Measurements from ENCODE around the gene CEP72. TPM values are rescaled to one million over a fixed set of nuclear protein-coding genes. Genes with fewer than 3 reads are reported as not detected.
A peak's percentile ranks its signal among the peaks of the same experiment; 100 is the strongest.

CEP72 gene
- total RNA-seq, 1 experiment from 2014 or later, result 24.8 TPM

GRCh38 chr5:683551-684481 is 71.7 kb downstream of the CEP72 start:
- Histone ChIP-seq H3K9ac (ENCODE audit: extremely low read depth, insufficient read length, low read length) (no peak overlapping the region), H4K8ac (replicated peaks; ENCODE audit: insufficient read length, low read depth, low read length) (no peak overlapping the region), H3K14ac (ENCODE audit: insufficient read depth, low read length) (no peak overlapping the region), H2BK120ac (ENCODE audit: low read depth, low read length, poor library complexity, severe bottlenecking) (no peak overlapping the region), H2AK5ac (ENCODE audit: insufficient read length, low read length) (no peak overlapping the region), H2BK5ac (ENCODE audit: insufficient read length, low read length) (no peak overlapping the region), H3K27me3 (ENCODE audit: insufficient read depth, low read length) (no peaks in the 10 kb centered on the region), H3K4me2 (ENCODE audit: insufficient read depth, insufficient read length, low read length) (no peak overlapping the region), H3K9me3 (ENCODE audit: control insufficient read depth, low read depth, low read length) (no peaks in the 10 kb centered on the region), H3K79me2 (ENCODE audit: insufficient read depth, low read length) (no peaks in the 10 kb centered on the region), H3K4ac (ENCODE audit: low read depth, low read length) (no peak overlapping the region), H2BK15ac (ENCODE audit: low read depth, low read length) (no peak overlapping the region), H4K20me1 (ENCODE audit: control insufficient read depth, insufficient read depth, insufficient read length) (no peaks in the 10 kb centered on the region), H3K79me1 (ENCODE audit: insufficient read depth, low read depth, low read length, poor library complexity, severe bottlenecking) (no peaks in the 10 kb centered on the region), H2BK12ac (ENCODE audit: insufficient read length, low read depth, low read length) (no peak overlapping the region), H3K27ac (ENCODE audit: insufficient read length, low read depth, low read length) (no peak overlapping the region), H3K4me1 (ENCODE audit: insufficient read depth, low read length) (no peaks in the 10 kb centered on the region), H4K91ac (ENCODE audit: insufficient read length, low read depth, low read length) (no peak overlapping the region), H2BK20ac (ENCODE audit: low read depth, low read length, poor library complexity, severe bottlenecking) (no peak overlapping the region), H3K18ac (ENCODE audit: insufficient read length, low read depth, low read length) (no peak overlapping the region), H3K23me2 (ENCODE audit: insufficient read length, low read depth, low read length, poor library complexity, severe bottlenecking) (no peaks in the 10 kb centered on the region), H3K23ac (ENCODE audit: insufficient read length, low read depth, low read length) (no peak overlapping the region), H2AFZ (ENCODE audit: low read length) (no peak overlapping the region), H3K56ac (ENCODE audit: insufficient read length, low read depth, low read length) (no peak overlapping the region), H3T11ph (ENCODE audit: low read length) (no peak overlapping the region), H4K5ac (ENCODE audit: insufficient read length, low read depth, low read length) (no peak overlapping the region)
- no peaks in the 10 kb centered on the region for H3K9me3 Mint-ChIP-seq
- H3K4me1 Mint-ChIP-seq, result no peaks in the 10 kb centered on the region
- H3K27me3 Mint-ChIP-seq (ENCODE audit: low read depth), result peaks cover 44% of the 10 kb centered on the region
- WGBS (ENCODE audit: extremely low coverage, insufficient read length, low lambda C conversion rate), result no CpG with 5 or more reads among the region's 30 CpGs
- TF ChIP-seq CTCF (conservative IDR thresholded peaks at IDR 0.05), result no peak
- no peaks in the 10 kb centered on the region for H3K36me3 Mint-ChIP-seq (ENCODE audit: insufficient read depth in 1 of 3, low read depth in 3 of 3)
- peak; percentile 18 for DNase-seq
- H3K4me3 Mint-ChIP-seq, result no peak overlapping the region
- H3K27ac Mint-ChIP-seq, result no peak overlapping the region

Measured in H9 (cell line).